Spleen (tissue), 11 donors: Measurements from ENCODE around the gene PYGB. TPM values are rescaled to one million over a fixed set of nuclear protein-coding genes. Genes with fewer than 3 reads are reported as not detected.
"Not testable (repeated sequence)": the region's sequence is repeated elsewhere in the genome, so short reads cannot be mapped to it uniquely, and the experiment has no call there.

Experiments
- DNase-seq: peaks from one replicate; pipeline ENCODE4 v3.0.0-alpha.2; 2020
- H3K27ac ChIP-seq, 8 donors: fragments of 200-600 bp; sonication (generic) in 7 of 8; 1 replicate in 4 of 8; 2 replicates in 4 of 8; pipeline versions ENCODE4 v1.5.0 to v1.8.0; 2016 to 2021; ENCODE audit warnings: inconsistent platforms in 4 of 8, mild to moderate bottlenecking in 4 of 8, moderate library complexity in 1 of 8
- H3K27me3 ChIP-seq, 7 donors: fragments of 200-600 bp; sonication (generic) in 6 of 7; replicated peaks in 1 of 7; 1 replicate in 4 of 7; 2 replicates in 3 of 7; pipeline versions ENCODE4 v1.5.0 to v1.8.0; 2016 to 2021; ENCODE audit warnings: inconsistent platforms in 3 of 7, mild to moderate bottlenecking in 1 of 7
- H3K36me3 ChIP-seq, 6 donors: fragments of 200-600 bp; sonication (generic) in 5 of 6; 1 replicate in 4 of 6; 2 replicates in 2 of 6; pipeline versions ENCODE4 v1.5.0 to v1.8.0; 2016 to 2021; ENCODE audit warnings: inconsistent platforms in 2 of 6
- H3K4me1 ChIP-seq, 6 donors: fragments of 200-600 bp; sonication (generic) in 5 of 6; 1 replicate in 3 of 6; 2 replicates in 3 of 6; pipeline versions ENCODE4 v1.5.0 to v1.8.0; 2016 to 2021; ENCODE audit warnings: inconsistent platforms in 3 of 6
- H3K4me3 ChIP-seq, 8 donors: fragments of 200-600 bp; sonication (generic) in 7 of 8; 1 replicate in 4 of 8; 2 replicates in 4 of 8; pipeline versions ENCODE4 v1.5.0 to v1.8.0; 2016 to 2021; ENCODE audit warnings: inconsistent platforms in 4 of 8, mild to moderate bottlenecking in 4 of 8, moderate library complexity in 2 of 8
- H3K9me3 ChIP-seq, 8 donors: fragments of 200-600 bp; sonication (generic) in 7 of 8; 1 replicate in 4 of 8; 2 replicates in 4 of 8; pipeline versions ENCODE4 v1.5.0 to v1.8.0; 2016 to 2021; ENCODE audit warnings: inconsistent platforms in 4 of 8
- POLR2A ChIP-seq, 3 donors: fragments of 450-650 bp; IDR thresholded peaks; one replicate each; pipeline ENCODE4 v1.5.1; 2017; ENCODE audit warnings: antibody characterized with exemption in 3 of 3, mild to moderate bottlenecking in 1 of 3
- POLR2AphosphoS5 ChIP-seq, 3 donors: sonication (generic); formaldehyde crosslinking; IDR thresholded peaks; one replicate each; pipeline ENCODE4 v1.5.1; 2017; ENCODE audit warnings: antibody characterized with exemption in 3 of 3
- WGBS, 5 donors: extraction: QIAGEN DNeasy Blood & Tissue Kit in 3 of 5; methylation state at CpG; one replicate each; pipeline versions ENCODE4 v1.1.5 to v1.1.7; 2013 to 2018; 5-methylcytosine and 5-hydroxymethylcytosine counted together
- intact Hi-C: fragments of 100-400 bp; cut with DNase I; formaldehyde crosslinking; loops from one replicate; pipeline ENCODE4 v1.15.0; 2023; ENCODE audit warnings: low total_unique reads
- polyA plus RNA-seq, 3 donors: library from polyadenylated mRNA; stranded (reverse); fragments of 200-250 nt; gene quantifications; one replicate each; pipeline ENCODE4 v1.2.1, GENCODE V29; 2013
- total RNA-seq, 7 donors: library from RNA; depleted of rRNA in 3 of 7; stranded (reverse); fragments of >200 nt in 3 of 7; fragmentation: NEBNext Ultra II Directional in 4 of 7; extraction: Animal tissue kit (Norgen Biotek cat#: 25700) in 4 of 7; gene quantifications; one replicate each; pipeline versions ENCODE4 v1.1.0 to v1.2.1, GENCODE V29; 2016 to 2021
- TF ChIP-seq, protein P1 (sequence below), 11 experiments: fragments of 200-600 bp in 7 of 11; fragments of 450-650 bp in 4 of 11; sonication (generic) in 4 of 11; IDR thresholded peaks in 8 of 11; conservative IDR thresholded peaks in 3 of 11; 1 replicate in 7 of 11; 2 replicates in 4 of 11; pipeline versions ENCODE4 v1.4.0 to v1.8.0; 2016 to 2021; ENCODE audit warnings: antibody characterized with exemption in 11 of 11, inconsistent platforms in 4 of 11, mild to moderate bottlenecking in 1 of 11
- donor health status: healthy with polysubstance abuse.
- donor health status: DM: no; HTN: no; CAD: no; lungs with moderate emphysema.
- donor health status: DM: no; HTN: no; CAD: no.
- donor health status: Bipolar disorder and iron deficiency.
- donor health status: healthy.
- donor health status: DM: no; HTN: no; CAD: no.
- donor health status: DM: yes; HTN: yes; CAD: no.

Gene PYGB
- total and polyA plus RNA-seq, 10 donors = 10.5 to 47.8 (median 32.3) TPM

DNA sequence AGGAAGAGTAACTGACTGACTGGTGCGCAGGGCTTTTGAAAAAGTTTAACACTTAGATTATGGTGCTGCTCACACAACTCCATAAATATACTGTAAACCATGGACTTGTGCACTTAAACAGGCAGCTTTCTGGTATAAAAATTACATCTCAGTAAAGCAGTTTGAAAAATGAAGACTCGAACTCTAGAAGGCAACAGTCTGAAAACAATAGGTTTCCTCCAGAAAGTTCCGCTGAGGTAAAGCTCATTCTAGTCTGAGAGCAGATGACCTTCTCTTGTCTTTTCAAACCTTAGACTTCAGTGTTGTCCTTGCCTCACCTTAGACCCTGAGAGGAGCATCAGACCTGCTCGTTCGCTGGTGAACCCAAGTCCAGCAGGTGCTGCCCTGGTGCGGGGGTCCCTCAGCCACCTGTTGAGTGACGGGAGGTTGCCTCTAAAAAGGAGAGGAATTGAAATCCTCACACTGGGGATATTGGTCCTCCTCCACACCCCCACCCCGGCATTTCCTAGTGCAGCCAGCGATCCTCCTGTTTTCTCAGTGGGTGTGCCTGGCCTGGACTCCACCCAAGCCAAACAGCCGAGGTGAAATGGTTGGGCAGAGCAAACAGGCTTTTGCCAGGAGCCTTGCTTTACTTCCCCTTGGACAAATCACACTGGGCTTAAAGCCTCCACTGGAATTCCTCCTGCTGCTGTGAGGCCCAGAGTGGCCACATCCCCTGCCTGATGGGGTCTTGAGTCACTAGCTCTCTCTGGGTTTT, 14.7 kb upstream of the PYGB start:
- no peak for TF ChIP-seq POLR2A (IDR thresholded peaks at IDR 0.05)
- TF ChIP-seq, protein P1, sequence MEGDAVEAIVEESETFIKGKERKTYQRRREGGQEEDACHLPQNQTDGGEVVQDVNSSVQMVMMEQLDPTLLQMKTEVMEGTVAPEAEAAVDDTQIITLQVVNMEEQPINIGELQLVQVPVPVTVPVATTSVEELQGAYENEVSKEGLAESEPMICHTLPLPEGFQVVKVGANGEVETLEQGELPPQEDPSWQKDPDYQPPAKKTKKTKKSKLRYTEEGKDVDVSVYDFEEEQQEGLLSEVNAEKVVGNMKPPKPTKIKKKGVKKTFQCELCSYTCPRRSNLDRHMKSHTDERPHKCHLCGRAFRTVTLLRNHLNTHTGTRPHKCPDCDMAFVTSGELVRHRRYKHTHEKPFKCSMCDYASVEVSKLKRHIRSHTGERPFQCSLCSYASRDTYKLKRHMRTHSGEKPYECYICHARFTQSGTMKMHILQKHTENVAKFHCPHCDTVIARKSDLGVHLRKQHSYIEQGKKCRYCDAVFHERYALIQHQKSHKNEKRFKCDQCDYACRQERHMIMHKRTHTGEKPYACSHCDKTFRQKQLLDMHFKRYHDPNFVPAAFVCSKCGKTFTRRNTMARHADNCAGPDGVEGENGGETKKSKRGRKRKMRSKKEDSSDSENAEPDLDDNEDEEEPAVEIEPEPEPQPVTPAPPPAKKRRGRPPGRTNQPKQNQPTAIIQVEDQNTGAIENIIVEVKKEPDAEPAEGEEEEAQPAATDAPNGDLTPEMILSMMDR (IDR thresholded peaks at IDR 0.05 in 8 of 11, conservative IDR thresholded peaks at IDR 0.05 in 3 of 11) = no peak
- TF ChIP-seq POLR2AphosphoS5 (IDR thresholded peaks at IDR 0.05) = no peak
- peaks cover 0 to 42% (median 9%) of the 10 kb centered on the region in 7 donors for H3K27me3 ChIP-seq
- WGBS, 5 donors = 79 to 83% (median 82%) methylated on average over 10 of the region's 10 CpGs
- H3K9me3 ChIP-seq = no peaks in the 10 kb centered on the region
- H3K4me3 ChIP-seq = no peak overlapping the region
- H3K27ac ChIP-seq = no peak overlapping the region
- no peaks in the 10 kb centered on the region for H3K36me3 ChIP-seq
- intact Hi-C loops = no loop called here
- no peak for DNase-seq
- peaks cover 0 to 9% (median 0%) of the 10 kb centered on the region in 6 donors for H3K4me1 ChIP-seq

- intact Hi-C loops, H3K27ac ChIP-seq, H3K4me3 ChIP-seq, H3K36me3 ChIP-seq, DNase-seq, H3K4me1 ChIP-seq, H3K9me3 ChIP-seq: not testable (repeated sequence)
- 56 to 71% (median 67%) methylated on average over 8 of the region's 8 CpGs for WGBS, 5 donors
- peaks cover 0 to 50% (median 9%) of the 10 kb centered on the region in 7 donors for H3K27me3 ChIP-seq
Observed at GRCh38 chr20:25234009-25234849, 13.7 kb upstream of the PYGB start.

DNA sequence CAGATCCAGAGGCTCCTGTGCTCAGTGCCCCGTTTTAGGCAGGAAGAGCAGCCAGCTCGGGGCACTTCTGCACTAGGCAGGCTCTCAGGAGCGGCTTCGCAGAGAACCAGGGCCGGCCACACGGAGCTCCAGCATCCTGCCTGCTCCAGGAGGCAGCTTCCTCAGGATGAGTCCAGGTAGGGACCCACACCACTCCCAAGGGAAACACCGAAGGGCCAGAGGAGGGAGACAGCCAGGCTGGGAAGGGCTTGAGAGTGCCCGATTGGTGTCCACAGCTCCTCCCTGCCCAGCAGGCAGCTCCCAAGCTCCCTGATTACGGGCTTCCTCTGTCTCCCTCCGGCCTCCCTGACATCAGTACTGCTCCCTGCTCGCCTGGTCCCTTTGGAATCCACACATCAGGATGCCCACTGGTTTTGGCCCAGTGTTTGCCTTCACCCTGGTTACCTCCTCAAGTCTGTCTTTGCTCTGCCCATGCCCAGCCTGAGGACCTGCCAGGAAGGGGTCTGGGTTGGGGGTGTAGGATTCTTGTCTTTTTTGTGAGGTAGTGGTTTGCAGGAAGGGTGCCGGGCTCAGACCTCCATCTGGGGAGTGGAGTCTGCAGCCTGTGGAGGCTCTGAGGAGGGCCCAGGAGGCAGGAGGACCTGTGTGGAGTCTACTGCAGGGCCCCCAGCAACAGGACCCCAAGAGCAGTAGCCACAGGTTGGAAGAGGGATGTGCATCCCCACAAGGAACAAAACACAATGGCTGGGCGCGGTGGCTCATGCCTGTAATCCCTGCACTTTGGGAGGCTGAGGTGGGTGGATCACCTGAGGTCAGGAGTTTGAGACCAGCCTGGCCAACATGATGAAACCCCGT, 11.2 kb upstream of the PYGB start:
- 67 to 78% (median 74%) methylated on average over 13 to 15 of the region's 15 CpGs for WGBS, 5 donors
- intact Hi-C loops = no loop called here
- H3K27ac ChIP-seq = no peak overlapping the region
- H3K27me3 ChIP-seq = peaks cover 0 to 57% (median 9%) of the 10 kb centered on the region in 7 donors
- H3K4me1 ChIP-seq = no peaks in the 10 kb centered on the region
- TF ChIP-seq POLR2AphosphoS5 (IDR thresholded peaks at IDR 0.05) = no peak
- TF ChIP-seq POLR2A (IDR thresholded peaks at IDR 0.05) = no peak
- TF ChIP-seq, protein P1 (IDR thresholded peaks at IDR 0.05 in 8 of 11, conservative IDR thresholded peaks at IDR 0.05 in 3 of 11) = no peak
- H3K36me3 ChIP-seq = no peaks in the 10 kb centered on the region
- no peak overlapping the region for H3K4me3 ChIP-seq
- no peak for DNase-seq
- H3K9me3 ChIP-seq = no peaks in the 10 kb centered on the region

DNA sequence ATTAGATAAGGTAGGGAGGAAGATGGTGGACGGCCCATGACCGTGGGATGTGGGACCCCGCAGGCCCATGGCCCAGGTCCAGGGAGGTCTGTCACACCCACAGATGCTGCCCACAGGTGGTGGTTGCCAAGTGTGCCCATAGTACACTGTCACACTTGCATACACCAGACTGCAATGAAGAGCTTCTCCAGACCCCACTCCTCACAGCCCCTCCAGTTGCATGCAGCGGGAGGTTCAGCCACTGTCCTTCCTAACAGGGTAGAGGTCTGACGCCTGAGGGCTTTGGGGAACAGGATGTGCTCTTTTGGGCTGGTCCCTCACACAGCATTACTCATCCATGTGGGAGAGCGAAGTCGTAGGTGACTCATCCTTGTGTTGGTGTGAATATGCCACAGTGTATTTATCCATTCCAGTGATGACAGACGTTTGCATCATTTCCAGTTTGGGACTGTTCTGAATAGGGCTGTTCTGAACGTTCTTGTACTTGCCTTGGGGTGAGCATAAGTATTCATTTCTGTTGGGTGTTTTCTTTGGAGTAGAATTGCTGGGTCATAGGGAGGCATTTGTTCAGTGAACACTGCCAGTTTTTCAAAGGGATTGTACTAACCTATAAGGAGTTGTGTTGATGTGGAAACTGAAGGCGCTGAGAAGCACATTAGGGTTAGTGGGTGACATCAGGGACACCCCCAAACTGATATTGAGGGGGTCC, 10.1 kb upstream of the PYGB start:
- 49 to 72% (median 51%) methylated on average over 8 to 10 of the region's 10 CpGs for WGBS, 5 donors
- no peaks in the 10 kb centered on the region for H3K9me3 ChIP-seq
- H3K4me1 ChIP-seq = no peaks in the 10 kb centered on the region
- no peak for DNase-seq
- TF ChIP-seq POLR2A (IDR thresholded peaks at IDR 0.05) (no peak), POLR2AphosphoS5 (IDR thresholded peaks at IDR 0.05) (peak in 2 of 3 donors; percentile 9 to 51)
- peaks cover 0 to 63% (median 9%) of the 10 kb centered on the region in 7 donors for H3K27me3 ChIP-seq
- H3K27ac ChIP-seq = no peak overlapping the region
- intact Hi-C loops = no loop called here
- no peaks in the 10 kb centered on the region for H3K36me3 ChIP-seq
- no peak overlapping the region for H3K4me3 ChIP-seq
